Peyer's patch (tissue), 4 donors: Measurements from ENCODE around the gene KCNN1. TPM values are rescaled to one million over a fixed set of nuclear protein-coding genes. Genes with fewer than 3 reads are reported as not detected.

ENCODE experiments used
- DNase-seq, 3 donors: peaks; one replicate each; pipeline ENCODE4 v3.0.0-alpha.2; 2017 to 2019
- H3K27ac ChIP-seq, 4 donors: fragments of 200-600 bp; sonication (generic); one replicate each; pipeline ENCODE4 v1.5.1; 2016 to 2019
- H3K27me3 ChIP-seq, 2 donors: fragments of 200-600 bp; sonication (generic); one replicate each; pipeline ENCODE4 v1.5.1; 2019
- H3K36me3 ChIP-seq, 3 donors: fragments of 200-600 bp; sonication (generic); one replicate each; pipeline ENCODE4 v1.5.1; 2016 to 2019
- H3K4me1 ChIP-seq, 4 donors: fragments of 200-600 bp; sonication (generic); one replicate each; pipeline ENCODE4 v1.5.1; 2016 to 2019
- H3K4me3 ChIP-seq, 4 donors: fragments of 200-600 bp; sonication (generic); 1 replicate in 3 of 4; 2 replicates in 1 of 4; pipeline ENCODE4 v1.5.1; 2016 to 2019; ENCODE audit warnings: mild to moderate bottlenecking in 1 of 4
- H3K9me3 ChIP-seq, 4 donors: fragments of 200-600 bp; sonication (generic); one replicate each; pipeline ENCODE4 v1.5.1; 2016 to 2019; ENCODE audit warnings: mild to moderate bottlenecking in 1 of 4
- CTCF ChIP-seq, 6 experiments: fragments of 450-650 bp in 4 of 6; fragments of 200-600 bp in 2 of 6; sonication (generic) in 1 of 6; IDR thresholded peaks; one replicate each; pipeline ENCODE4 v1.5.1; 2017 to 2019; ENCODE audit warnings: antibody characterized with exemption in 6 of 6, mild to moderate bottlenecking in 3 of 6, moderate library complexity in 1 of 6
- POLR2A ChIP-seq, 2 donors: fragments of 450-650 bp; IDR thresholded peaks; one replicate each; pipeline ENCODE4 v1.5.1; 2017; ENCODE audit warnings: antibody characterized with exemption in 2 of 2, mild to moderate bottlenecking in 2 of 2, moderate library complexity in 2 of 2
- total RNA-seq, 4 donors: library from RNA; depleted of rRNA; stranded (reverse); fragments of >200 nt; gene quantifications; one replicate each; pipeline ENCODE4 v1.1.0, GENCODE V29; 2016

The KCNN1 gene
- total RNA-seq, 4 donors from 2014 or later = not detected

- Histone ChIP-seq H3K27me3 (no peaks in the 10 kb centered on the region), H3K4me1 (peaks cover 0 to 9% (median 3%) of the 10 kb centered on the region in 4 donors), H3K9me3 (no peaks in the 10 kb centered on the region), H3K36me3 (peaks cover 0 to 26% (median 0%) of the 10 kb centered on the region in 3 donors), H3K27ac (no peak overlapping the region), H3K4me3 (no peak overlapping the region)
- DNase-seq = peak; percentile 77 to 90 (median 86)
- TF ChIP-seq CTCF (IDR thresholded peaks at IDR 0.05) = peak; percentile 85 to 95 (median 94)
- TF ChIP-seq POLR2A (IDR thresholded peaks at IDR 0.05) = peak in 1 of 2 donors; percentile 9
Measured at GRCh38 chr19:17938092-17938845, 28.6 kb upstream of the KCNN1 start.

GRCh38 chr19:17942181-17942580 is 24.7 kb upstream of the KCNN1 start:
- Histone ChIP-seq H3K4me3 (no peak overlapping the region), H3K36me3 (peaks cover 0 to 23% (median 0%) of the 10 kb centered on the region in 3 donors), H3K27ac (no peak overlapping the region), H3K27me3 (no peaks in the 10 kb centered on the region), H3K4me1 (peaks cover 0 to 6% (median 2%) of the 10 kb centered on the region in 4 donors), H3K9me3 (no peaks in the 10 kb centered on the region)
- TF ChIP-seq CTCF (IDR thresholded peaks at IDR 0.05) (no peak), POLR2A (IDR thresholded peaks at IDR 0.05) (no peak)
- DNase-seq = no peak

GRCh38 chr19:17942582-17943273 is 24.2 kb upstream of the KCNN1 start:
- H3K9me3 ChIP-seq = no peaks in the 10 kb centered on the region
- H3K4me3 ChIP-seq = no peak overlapping the region
- peaks cover 0 to 23% (median 0%) of the 10 kb centered on the region in 3 donors for H3K36me3 ChIP-seq
- DNase-seq = no peak
- peaks cover 0 to 9% (median 3%) of the 10 kb centered on the region in 4 donors for H3K4me1 ChIP-seq
- no peak overlapping the region for H3K27ac ChIP-seq
- no peak for TF ChIP-seq CTCF (IDR thresholded peaks at IDR 0.05)
- TF ChIP-seq POLR2A (IDR thresholded peaks at IDR 0.05) = no peak
- no peaks in the 10 kb centered on the region for H3K27me3 ChIP-seq

- peak in 1 of 3 donors; percentile 45 for DNase-seq
- H3K36me3 ChIP-seq = peaks cover 0 to 23% (median 0%) of the 10 kb centered on the region in 3 donors
Measured at GRCh38 chr19:17943274-17944221, 23.4 kb upstream of the KCNN1 start.

More at GRCh38 chr19:17943274-17944221, 23.4 kb upstream of the KCNN1 start:
- TF ChIP-seq CTCF (IDR thresholded peaks at IDR 0.05) = no peak
- TF ChIP-seq POLR2A (IDR thresholded peaks at IDR 0.05) = no peak
- Histone ChIP-seq H3K4me1 (peaks cover 0 to 12% (median 4%) of the 10 kb centered on the region in 4 donors), H3K27me3 (no peaks in the 10 kb centered on the region), H3K27ac (no peak overlapping the region), H3K4me3 (no peak overlapping the region), H3K9me3 (no peaks in the 10 kb centered on the region)
